Parathyroid adenoma (tissue), 2 donors: ENCODE results near the gene MAN1B1.

ENCODE experiments used
- H2AFZ ChIP-seq: fragments of 300-600 bp; sonication (generic); one replicate; pipeline ENCODE4 v1.7.0; 2017; ENCODE audit warnings: antibody characterized with exemption, mild to moderate bottlenecking
- H3K27ac ChIP-seq: fragments of 300-600 bp; sonication (generic); one replicate; pipeline ENCODE4 v1.7.0; 2017
- H3K27me3 ChIP-seq: fragments of 300-600 bp; sonication (generic); one replicate; pipeline ENCODE4 v1.7.0; 2017; ENCODE audit warnings: low read length; ENCODE audit not compliant: control insufficient read depth, insufficient read depth
- H3K36me3 ChIP-seq: fragments of 300-600 bp; sonication (generic); one replicate; pipeline ENCODE4 v1.7.0; 2017; ENCODE audit warnings: low read length; ENCODE audit not compliant: control insufficient read depth, insufficient read depth
- H3K4me1 ChIP-seq: fragments of 300-600 bp; sonication (generic); one replicate; pipeline ENCODE4 v1.7.0; 2017; ENCODE audit warnings: control low read depth
- H3K4me2 ChIP-seq: fragments of 300-600 bp; sonication (generic); one replicate; pipeline ENCODE4 v1.7.0; 2017; ENCODE audit warnings: low read length
- H3K4me3 ChIP-seq: fragments of 300-600 bp; sonication (generic); one replicate; pipeline ENCODE4 v1.7.0; 2017; ENCODE audit warnings: low read depth, low read length
- H3K79me2 ChIP-seq: fragments of 300-600 bp; sonication (generic); one replicate; pipeline ENCODE4 v1.7.0; 2017; ENCODE audit warnings: control low read depth
- H3K9ac ChIP-seq: fragments of 300-600 bp; sonication (generic); one replicate; pipeline ENCODE4 v1.7.0; 2017; ENCODE audit warnings: mild to moderate bottlenecking
- H3K9me3 ChIP-seq: fragments of 300-600 bp; sonication (generic); one replicate; pipeline ENCODE4 v1.7.0; 2017; ENCODE audit warnings: low read length; ENCODE audit not compliant: control insufficient read depth
- CTCF ChIP-seq: fragments of 300-600 bp; sonication (generic); IDR thresholded peaks from one replicate; pipeline ENCODE4 v1.7.0; 2017; ENCODE audit warnings: antibody characterized with exemption, mild to moderate bottlenecking
- donor health status: primary hyperparathyroidism.

The MAN1B1 gene

GRCh38 chr9:137150617-137151457, 64.1 kb downstream of the MAN1B1 start:
- H3K9me3 ChIP-seq: no peaks in the 10 kb centered on the region
- TF ChIP-seq CTCF: no peak
- no peak overlapping the region for H3K27ac ChIP-seq
- no peak overlapping the region for H3K4me2 ChIP-seq
- H3K9ac ChIP-seq: no peak overlapping the region
- no peaks in the 10 kb centered on the region for H3K27me3 ChIP-seq
- H3K79me2 ChIP-seq: no peaks in the 10 kb centered on the region
- no peaks in the 10 kb centered on the region for H3K36me3 ChIP-seq
- no peak overlapping the region for H2AFZ ChIP-seq
- no peak overlapping the region for H3K4me3 ChIP-seq
- H3K4me1 ChIP-seq: no peaks in the 10 kb centered on the region

DNA sequence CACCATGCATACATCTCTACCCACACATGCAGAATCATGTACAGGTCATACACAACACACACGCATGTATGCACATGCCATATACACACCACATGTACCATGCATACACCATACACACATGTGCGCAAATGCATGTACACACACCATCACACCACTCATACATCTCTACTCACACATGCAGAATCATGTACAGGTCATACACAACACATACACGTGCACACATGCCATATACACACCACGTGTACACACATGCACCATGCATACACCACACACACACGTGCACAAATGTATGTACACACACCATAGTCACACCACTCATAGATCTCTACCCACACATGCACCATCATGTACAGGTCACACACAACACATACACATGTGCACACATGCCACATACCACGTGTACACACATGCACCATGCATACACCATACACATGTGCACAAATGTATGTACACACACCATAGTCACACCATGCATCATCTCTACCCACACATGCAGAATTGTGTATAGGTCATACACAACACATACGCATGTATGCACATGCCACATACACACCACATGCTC, 66.1 kb downstream of the MAN1B1 start:
- no peak for TF ChIP-seq CTCF
- H2AFZ ChIP-seq: no peak overlapping the region
- H3K27me3 ChIP-seq: no peaks in the 10 kb centered on the region
- H3K9me3 ChIP-seq: no peaks in the 10 kb centered on the region
- no peak overlapping the region for H3K4me3 ChIP-seq
- no peaks in the 10 kb centered on the region for H3K79me2 ChIP-seq
- no peaks in the 10 kb centered on the region for H3K4me1 ChIP-seq
- no peak overlapping the region for H3K4me2 ChIP-seq
- H3K36me3 ChIP-seq: no peaks in the 10 kb centered on the region
- H3K27ac ChIP-seq: no peak overlapping the region
- H3K9ac ChIP-seq: no peak overlapping the region

- Histone ChIP-seq H2AFZ (no peak overlapping the region), H3K36me3 (no peaks in the 10 kb centered on the region), H3K27me3 (no peaks in the 10 kb centered on the region), H3K79me2 (no peaks in the 10 kb centered on the region), H3K4me3 (no peak overlapping the region), H3K4me1 (no peaks in the 10 kb centered on the region), H3K9ac (no peak overlapping the region), H3K27ac (no peak overlapping the region), H3K4me2 (no peak overlapping the region), H3K9me3 (no peaks in the 10 kb centered on the region)
- TF ChIP-seq CTCF: no peak
These were observed 70.0 kb downstream of the MAN1B1 start for GRCh38 chr9:137156567-137157375.

DNA sequence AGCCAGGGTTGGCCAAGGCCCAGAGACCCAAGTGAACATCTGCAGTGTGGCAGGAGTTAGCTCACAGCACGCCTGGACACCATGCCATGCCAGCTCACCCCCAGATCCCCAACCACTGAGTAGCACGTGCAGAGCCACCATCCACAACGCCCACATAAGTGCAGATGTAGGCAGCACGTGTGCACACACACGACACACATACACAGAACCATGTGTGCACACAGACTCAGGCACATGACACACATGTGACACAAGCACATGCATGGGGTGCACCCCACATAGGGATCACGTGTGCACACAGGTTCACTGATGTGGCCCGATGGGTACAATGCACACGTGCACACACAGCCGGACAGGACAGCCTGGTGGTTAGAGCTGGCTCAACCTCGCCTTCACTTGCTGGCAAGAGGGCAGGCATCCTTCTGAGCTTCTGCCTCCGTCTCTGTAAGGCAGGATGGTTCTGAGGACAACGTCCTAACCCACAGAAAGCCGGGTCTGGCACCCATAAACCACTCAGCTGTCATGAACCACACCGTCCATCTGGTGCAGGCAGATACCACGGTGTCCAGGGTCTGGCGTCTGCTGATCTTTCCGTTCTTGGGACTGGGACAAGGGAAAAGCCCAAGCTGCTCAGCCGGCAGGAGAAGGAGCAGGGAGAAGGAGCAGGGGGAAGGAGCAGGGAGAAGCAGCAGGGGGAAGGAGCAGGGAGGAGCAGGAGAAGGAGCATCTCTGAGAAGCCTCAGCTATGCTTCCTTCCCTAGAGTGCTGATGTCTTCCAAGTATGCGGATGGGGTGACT, 71.0 kb downstream of the MAN1B1 start:
- no peak overlapping the region for H3K27ac ChIP-seq
- H3K4me1 ChIP-seq: no peaks in the 10 kb centered on the region
- no peak overlapping the region for H2AFZ ChIP-seq
- TF ChIP-seq CTCF: no peak
- H3K9me3 ChIP-seq: no peaks in the 10 kb centered on the region
- no peaks in the 10 kb centered on the region for H3K27me3 ChIP-seq
- no peak overlapping the region for H3K4me3 ChIP-seq
- no peak overlapping the region for H3K9ac ChIP-seq
- H3K79me2 ChIP-seq: no peaks in the 10 kb centered on the region
- H3K36me3 ChIP-seq: no peaks in the 10 kb centered on the region
- H3K4me2 ChIP-seq: no peak overlapping the region
